GM12875 (cell line): ENCODE measurements around the gene MLN.

ENCODE experiments used
- H3K4me3 ChIP-seq: one replicate; pipeline ENCODE4 v1.5.1; 2011; ENCODE audit warnings: low read depth, low read length, control low read depth
- CTCF ChIP-seq: IDR thresholded peaks from 2 replicates; pipeline ENCODE4 v1.5.1; 2011; ENCODE audit warnings: low read depth, mild to moderate bottlenecking, control low read depth, inconsistent platforms, low read length, moderate library complexity, borderline replicate concordance; ENCODE audit not compliant: insufficient read depth

Gene MLN

GRCh38 chr6:33847867-33848266 lies 44.1 kb upstream of the MLN start:
- no peak overlapping the region for H3K4me3 ChIP-seq
- no peak for TF ChIP-seq CTCF

GRCh38 chr6:33847078-33847477 lies 43.3 kb upstream of the MLN start:
- no peak for TF ChIP-seq CTCF
- H3K4me3 ChIP-seq, result no peak overlapping the region

- no peak for TF ChIP-seq CTCF
- H3K4me3 ChIP-seq, result no peak overlapping the region
Measured at GRCh38 chr6:33846226-33846625, 42.4 kb upstream of the MLN start.

GRCh38 chr6:33845031-33845745 lies 41.4 kb upstream of the MLN start:
- no peak overlapping the region for H3K4me3 ChIP-seq
- no peak for TF ChIP-seq CTCF

- TF ChIP-seq CTCF, result no peak
- H3K4me3 ChIP-seq, result no peak overlapping the region
Measured at GRCh38 chr6:33843131-33844121, 39.6 kb upstream of the MLN start.

- H3K4me3 ChIP-seq, result no peak overlapping the region
- TF ChIP-seq CTCF, result no peak
Measured at GRCh38 chr6:33841868-33842267, 38.1 kb upstream of the MLN start.
